Bronchial epithelial cell (primary cell): Measurements from ENCODE around the gene STX18. TPM values are rescaled to one million over a fixed set of nuclear protein-coding genes. Genes with fewer than 3 reads are reported as not detected.

ENCODE experiments used
- DNase-seq: peaks from one replicate; pipeline ENCODE4 v3.0.0-alpha.2; 2010; ENCODE audit warnings: low read depth
- FAIRE-seq: peaks from 2 replicates; lab custom pipeline; 2011; peaks lifted over from hg19 to GRCh38; lab: Jason Lieb, UNC
- H3K27me3 ChIP-seq: 2 replicates; pipeline ENCODE4 v1.5.1; 2011; ENCODE audit warnings: low read length; ENCODE audit not compliant: control insufficient read depth, insufficient read depth
- H3K36me3 ChIP-seq: 2 replicates; pipeline ENCODE4 v1.5.1; 2011; ENCODE audit warnings: low read length; ENCODE audit not compliant: control insufficient read depth, insufficient read depth
- H3K4me3 ChIP-seq: 2 replicates; pipeline ENCODE4 v1.5.1; 2011; ENCODE audit warnings: mild to moderate bottlenecking, low read depth, low read length, control low read depth
- CTCF ChIP-seq: IDR thresholded peaks from 2 replicates; pipeline ENCODE4 v1.5.1; 2011; ENCODE audit warnings: mild to moderate bottlenecking, moderate library complexity, low read length, control low read depth, inconsistent platforms; ENCODE audit not compliant: insufficient read depth, severe bottlenecking
- total RNA-seq: library from RNA; depleted of rRNA; stranded (reverse); fragments of >200 nt; gene quantifications from 2 replicates; pipeline ENCODE4 v1.2.1, GENCODE V29; 2014

Gene STX18
- total RNA-seq, 1 donor from 2014 or later, result 21.6 TPM

DNA sequence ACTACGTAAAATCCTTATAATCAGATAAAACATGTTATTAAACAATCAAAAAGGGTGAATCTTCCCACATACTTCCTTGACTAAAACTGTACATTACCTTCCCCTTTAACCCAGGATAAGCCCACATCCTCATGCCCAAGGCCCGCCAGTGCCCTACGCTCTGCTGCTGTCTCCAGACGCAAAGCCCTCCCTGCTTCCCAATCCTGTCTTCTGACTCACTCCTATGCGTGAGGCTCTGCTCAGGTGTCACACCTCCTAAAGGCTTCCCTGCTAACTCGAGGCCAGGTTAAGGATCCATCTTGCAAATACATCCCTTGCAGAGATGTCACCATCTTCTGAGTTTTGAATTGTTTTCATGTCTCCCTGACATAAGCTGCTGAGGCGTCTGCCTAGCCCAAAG is 61.6 kb downstream of the STX18 start:
- no peak overlapping the region for H3K4me3 ChIP-seq
- FAIRE-seq (no peak), DNase-seq (peak; percentile 19)

GRCh38 chr4:4479366-4479765 is 62.5 kb downstream of the STX18 start:
- no peaks in the 10 kb centered on the region for H3K27me3 ChIP-seq
- H3K4me3 ChIP-seq, result no peak overlapping the region
- DNase-seq (no peak), FAIRE-seq (no peak)
- H3K36me3 ChIP-seq, result no peaks in the 10 kb centered on the region
- TF ChIP-seq CTCF, result no peak

More for the DNA sequence above, 61.6 kb downstream of the STX18 start:
- H3K36me3 ChIP-seq, result no peaks in the 10 kb centered on the region
- no peak for TF ChIP-seq CTCF
- no peaks in the 10 kb centered on the region for H3K27me3 ChIP-seq

DNA sequence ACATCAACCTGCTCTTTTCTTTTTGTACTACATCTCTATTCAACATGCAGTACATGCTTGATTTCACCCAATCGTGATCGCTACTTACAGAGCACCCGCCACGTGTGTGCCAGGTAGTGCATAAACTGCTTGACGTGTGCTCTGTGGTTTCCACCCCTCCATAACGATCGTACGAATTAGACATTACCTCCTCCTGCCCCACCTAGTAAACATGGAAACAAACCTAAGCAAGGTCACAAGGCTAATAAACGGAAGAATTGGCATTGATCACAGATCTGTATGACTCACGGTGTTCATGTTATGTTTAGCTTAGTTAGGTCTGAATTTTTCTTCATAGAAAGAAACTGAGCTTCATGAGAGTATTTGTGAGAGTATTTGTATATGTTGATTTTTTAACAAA is 64.1 kb downstream of the STX18 start:
- no peak for DNase-seq
- no peak for TF ChIP-seq CTCF
- no peak for FAIRE-seq
- no peaks in the 10 kb centered on the region for H3K27me3 ChIP-seq
- no peaks in the 10 kb centered on the region for H3K36me3 ChIP-seq
- no peak overlapping the region for H3K4me3 ChIP-seq

GRCh38 chr4:4477391-4477790 is 64.5 kb downstream of the STX18 start:
- no peak for FAIRE-seq
- no peaks in the 10 kb centered on the region for H3K36me3 ChIP-seq
- H3K4me3 ChIP-seq, result no peak overlapping the region
- no peak for DNase-seq
- H3K27me3 ChIP-seq, result no peaks in the 10 kb centered on the region
- TF ChIP-seq CTCF, result no peak

- H3K4me3 ChIP-seq, result no peak overlapping the region
- peaks cover 3% of the 10 kb centered on the region for H3K36me3 ChIP-seq
- TF ChIP-seq CTCF, result no peak
- FAIRE-seq (no peak), DNase-seq (no peak)
- no peaks in the 10 kb centered on the region for H3K27me3 ChIP-seq
Measured at GRCh38 chr4:4474476-4474875, 67.4 kb downstream of the STX18 start.

DNA sequence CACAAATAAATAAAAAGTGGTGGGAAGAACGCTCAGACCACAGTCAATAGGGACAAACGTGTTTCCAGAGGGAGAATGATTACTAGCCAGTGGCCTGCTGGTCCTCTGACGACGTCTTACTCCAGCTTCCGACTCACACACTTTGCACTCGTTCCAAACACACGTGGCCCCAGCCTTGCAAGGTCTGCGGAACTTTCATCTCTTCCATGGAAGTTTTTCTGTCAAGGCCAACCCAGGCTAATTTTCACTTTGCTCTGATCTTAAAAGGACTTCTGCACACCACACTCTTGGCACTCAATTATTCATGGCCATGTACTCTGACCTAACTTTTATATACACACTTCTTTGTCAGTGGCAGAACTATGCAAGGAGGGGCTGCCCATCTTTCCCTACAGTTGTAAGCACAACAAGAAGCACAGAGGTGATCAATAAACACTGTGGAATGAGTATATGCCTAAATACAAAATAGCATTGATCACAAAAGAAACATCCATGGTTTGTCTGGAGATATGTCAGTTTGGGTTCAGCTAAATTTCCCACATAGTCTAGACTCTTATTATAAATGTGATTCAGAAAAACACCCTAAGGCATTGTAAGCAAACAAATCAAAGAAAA is 69.4 kb downstream of the STX18 start:
- Histone ChIP-seq H3K4me3 (no peak overlapping the region), H3K27me3 (no peaks in the 10 kb centered on the region), H3K36me3 (peaks cover 4% of the 10 kb centered on the region)
- DNase-seq (no peak), FAIRE-seq (no peak)
- no peak for TF ChIP-seq CTCF
